NCI-H2081 (cell line): Measurements from ENCODE around the gene FNDC3B.
"Not testable (repeated sequence)": the region's sequence is repeated elsewhere in the genome, so short reads cannot be mapped to it uniquely, and the experiment has no call there.

Experiments used
- DNase-seq, 2 experiments: peaks; one replicate each; lab custom pipeline; 2025; lab: John Stamatoyannopoulos, UW

Gene FNDC3B

GRCh38 chr3:172033396-172033795 is 6.0 kb upstream of the FNDC3B start:
- DNase-seq: no peak

GRCh38 chr3:172034786-172035685 is 4.3 kb upstream of the FNDC3B start:
- DNase-seq: peak in 1 of 2 experiments; percentile 32

- no peak for DNase-seq
Measured at GRCh38 chr3:172036541-172037215, 2.7 kb upstream of the FNDC3B start.

GRCh38 chr3:172038798-172039435 is 461 bp upstream of the FNDC3B start:
- no peak for DNase-seq

GRCh38 chr3:172040078-172040980 is 951 bp downstream of the FNDC3B start:
- DNase-seq: peak; percentile 52 to 62

- DNase-seq: no peak
Measured at GRCh38 chr3:172040981-172041963, 1.9 kb downstream of the FNDC3B start.

- DNase-seq: no peak
Measured at GRCh38 chr3:172042136-172042662, 2.8 kb downstream of the FNDC3B start.

- not testable (repeated sequence) for DNase-seq
Measured at GRCh38 chr3:172042663-172043179, 3.3 kb downstream of the FNDC3B start.

- DNase-seq: no peak
Measured at GRCh38 chr3:172043233-172043632, 3.9 kb downstream of the FNDC3B start.

GRCh38 chr3:172043766-172044165 is 4.4 kb downstream of the FNDC3B start:
- no peak for DNase-seq

GRCh38 chr3:172044833-172045585 is 5.6 kb downstream of the FNDC3B start:
- no peak for DNase-seq

GRCh38 chr3:172046268-172046915 is 7.0 kb downstream of the FNDC3B start:
- no peak for DNase-seq

- no peak for DNase-seq
Measured at GRCh38 chr3:172047567-172048115, 8.3 kb downstream of the FNDC3B start.

- no peak for DNase-seq
Measured at GRCh38 chr3:172048599-172048998, 9.2 kb downstream of the FNDC3B start.

- no peak for DNase-seq
Measured at GRCh38 chr3:172051310-172051956, 12.1 kb downstream of the FNDC3B start.

- DNase-seq: no peak
Measured at GRCh38 chr3:172051957-172052354, 12.6 kb downstream of the FNDC3B start.

- DNase-seq: no peak
Measured at GRCh38 chr3:172052405-172052804, 13.0 kb downstream of the FNDC3B start.
